Urinary bladder (tissue), 4 donors: ENCODE data around the gene PIN1. TPM values are rescaled to one million over a fixed set of nuclear protein-coding genes. Genes with fewer than 3 reads are reported as not detected.

Source experiments
- DNase-seq: peaks from one replicate; pipeline ENCODE4 v3.0.0-alpha.2; 2015; ENCODE audit errors: extremely low spot score
- H3K27ac ChIP-seq: one replicate; pipeline ENCODE4 v1.5.1; 2013; ENCODE audit warnings: low read depth, mild to moderate bottlenecking, moderate library complexity
- H3K36me3 ChIP-seq: one replicate; pipeline ENCODE4 v1.6.1; 2013; ENCODE audit warnings: mild to moderate bottlenecking, moderate library complexity; ENCODE audit not compliant: insufficient read depth
- H3K4me1 ChIP-seq: one replicate; pipeline ENCODE4 v1.6.1; 2013; ENCODE audit warnings: mild to moderate bottlenecking, moderate library complexity; ENCODE audit not compliant: insufficient read depth
- H3K4me3 ChIP-seq: one replicate; pipeline ENCODE4 v1.5.1; 2013; ENCODE audit warnings: low read depth, low read length
- WGBS: extraction: QIAGEN DNeasy Blood & Tissue Kit; methylation state at CpG from one replicate; pipeline ENCODE4 v1.1.7; 2013; 5-methylcytosine and 5-hydroxymethylcytosine counted together
- polyA plus RNA-seq: library from polyadenylated mRNA; stranded (reverse); fragments of 200-250 nt; gene quantifications from one replicate; pipeline ENCODE4 v1.2.3, GENCODE V29; 2013
- total RNA-seq: library from RNA; depleted of rRNA; stranded (reverse); fragments of >200 nt; gene quantifications from one replicate; pipeline ENCODE4 v1.2.3, GENCODE V29; 2014
- donor health status: healthy with polysubstance abuse.
- donor health status: healthy.

The PIN1 gene
- total and polyA plus RNA-seq, 2 donors: 42.3 to 160 TPM

DNA sequence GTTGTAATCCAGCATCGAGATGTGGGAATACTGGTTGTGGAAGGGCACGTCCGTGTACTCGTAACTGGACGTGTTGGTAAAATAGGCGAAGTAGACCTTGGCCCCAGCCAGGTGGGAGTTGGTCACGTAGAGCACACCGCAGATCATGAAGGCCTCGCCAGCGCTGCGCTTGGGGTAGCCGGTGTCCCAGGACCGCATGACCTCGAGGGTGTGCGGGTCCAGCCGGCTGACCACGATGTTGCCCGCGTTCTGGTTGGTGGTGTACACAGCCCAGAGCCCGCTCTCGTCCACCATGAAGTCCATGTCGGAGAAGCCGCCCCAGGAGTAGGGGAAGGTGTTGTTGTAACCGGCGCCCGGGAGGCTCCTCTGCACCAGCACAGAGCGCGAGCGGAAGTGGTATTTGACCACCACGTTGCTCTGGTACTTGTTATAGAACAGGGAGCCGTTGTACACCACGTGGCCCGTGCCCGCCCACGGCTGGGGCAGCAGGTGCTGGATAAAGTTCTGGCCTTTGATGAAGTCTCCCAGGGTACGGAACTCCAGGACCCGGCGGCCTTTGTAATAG, 19.2 kb downstream of the PIN1 start:
- no peak overlapping the region for H3K27ac ChIP-seq
- H3K4me1 ChIP-seq: no peaks in the 10 kb centered on the region
- WGBS: 96% methylated on average over 38 of the region's 38 CpGs
- H3K36me3 ChIP-seq: no peaks in the 10 kb centered on the region
- H3K4me3 ChIP-seq: no peak overlapping the region
- no peak for DNase-seq

DNA sequence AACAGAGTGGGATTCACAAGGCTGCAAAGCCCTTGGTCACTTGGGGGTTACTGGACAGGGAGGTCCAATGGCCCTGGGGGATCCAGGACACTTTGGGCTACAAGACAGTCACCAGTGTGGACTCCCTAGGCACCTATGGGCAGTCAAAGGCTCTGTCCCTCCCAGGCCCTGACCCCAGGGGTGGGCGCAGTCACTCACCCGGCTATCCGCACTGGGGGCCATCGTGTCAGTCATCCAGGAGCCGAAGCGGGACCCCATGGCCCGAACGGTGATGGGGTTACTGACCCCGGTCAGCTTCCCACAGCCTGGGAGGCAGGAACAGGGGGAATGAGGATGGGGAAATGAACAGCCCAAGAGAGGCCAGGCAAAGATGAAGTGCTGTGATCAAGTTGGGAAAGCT, 21.5 kb downstream of the PIN1 start:
- Histone ChIP-seq H3K36me3 (no peaks in the 10 kb centered on the region), H3K4me3 (no peak overlapping the region), H3K27ac (no peak overlapping the region), H3K4me1 (no peaks in the 10 kb centered on the region)
- WGBS: 96% methylated on average over 9 of the region's 9 CpGs
- DNase-seq: no peak

DNA sequence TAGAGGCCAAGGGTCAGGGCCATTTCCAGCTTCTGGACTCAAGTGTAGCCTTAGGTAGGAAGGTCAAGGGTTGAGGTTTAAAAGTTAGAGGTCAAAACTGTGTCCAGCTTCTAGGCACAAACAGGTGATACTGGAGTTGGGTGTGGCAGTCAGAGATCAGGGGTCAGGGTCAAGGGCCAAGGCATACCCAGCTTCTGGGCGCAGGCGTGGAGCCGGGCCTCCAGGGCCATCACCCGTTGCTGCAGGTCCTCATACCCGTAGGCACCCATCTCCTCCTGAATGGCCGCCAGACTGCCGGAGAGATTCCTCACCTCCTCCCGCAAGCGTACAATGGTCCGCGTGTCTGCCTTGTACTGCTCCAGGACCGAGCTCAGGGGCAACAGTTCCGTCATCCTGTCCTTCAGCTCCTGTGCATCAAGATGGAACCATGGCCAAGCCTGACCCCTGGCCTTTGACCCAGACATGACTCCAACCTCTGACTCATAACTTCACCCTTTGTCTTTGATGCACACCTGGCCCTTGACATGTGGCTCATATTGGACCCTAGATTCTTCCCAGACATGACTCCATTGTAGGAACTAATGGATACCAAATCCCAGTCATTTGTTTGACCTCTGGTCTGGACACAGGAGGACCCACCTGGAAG, 22.1 kb downstream of the PIN1 start:
- Histone ChIP-seq H3K4me1 (no peaks in the 10 kb centered on the region), H3K27ac (no peak overlapping the region), H3K4me3 (no peak overlapping the region), H3K36me3 (no peaks in the 10 kb centered on the region)
- DNase-seq: no peak
- WGBS: 96% methylated on average over 13 of the region's 13 CpGs

DNA sequence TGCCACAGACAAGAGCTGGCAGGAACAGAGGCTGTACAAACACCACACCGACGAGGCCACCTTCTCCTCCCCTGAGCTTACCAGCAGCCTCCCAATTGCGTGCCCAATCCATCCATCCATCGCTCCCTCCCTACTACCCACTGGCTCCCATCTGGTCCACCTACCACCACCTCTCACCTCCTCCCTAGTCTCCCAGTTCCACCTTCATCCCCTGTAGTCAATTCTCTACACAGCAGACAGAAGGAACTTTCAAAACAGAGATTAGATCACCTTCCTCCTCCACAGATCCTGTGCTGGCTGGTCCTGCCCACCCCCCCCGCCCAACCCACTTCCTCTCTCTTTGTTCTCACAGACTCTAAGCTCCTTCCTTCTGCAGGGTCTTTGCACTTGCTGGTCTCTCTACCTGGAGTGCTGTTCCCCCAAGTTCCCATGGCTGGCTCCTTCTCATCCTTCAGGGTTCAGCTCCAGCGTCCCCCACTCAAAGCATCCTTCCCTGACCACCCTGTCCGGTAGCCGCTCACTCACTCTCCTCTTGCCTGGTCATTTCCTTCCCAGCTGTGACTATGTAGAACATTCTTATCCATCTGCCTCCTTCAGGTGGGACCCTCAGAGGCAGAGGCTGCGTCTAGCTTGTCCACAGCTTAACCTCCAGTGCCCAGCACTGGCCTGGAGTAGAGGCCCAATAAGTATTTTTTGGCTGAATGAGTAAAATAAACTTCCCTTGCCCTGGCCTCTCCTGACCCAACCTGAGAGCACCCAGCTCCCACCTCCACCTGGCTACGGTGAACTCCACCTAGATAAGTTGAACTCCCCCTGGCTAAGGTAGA, 23.0 kb downstream of the PIN1 start:
- no peak overlapping the region for H3K27ac ChIP-seq
- H3K4me1 ChIP-seq: no peaks in the 10 kb centered on the region
- no peak overlapping the region for H3K4me3 ChIP-seq
- no peak for DNase-seq
- WGBS: 86% methylated on average over 10 of the region's 10 CpGs
- no peaks in the 10 kb centered on the region for H3K36me3 ChIP-seq

DNA sequence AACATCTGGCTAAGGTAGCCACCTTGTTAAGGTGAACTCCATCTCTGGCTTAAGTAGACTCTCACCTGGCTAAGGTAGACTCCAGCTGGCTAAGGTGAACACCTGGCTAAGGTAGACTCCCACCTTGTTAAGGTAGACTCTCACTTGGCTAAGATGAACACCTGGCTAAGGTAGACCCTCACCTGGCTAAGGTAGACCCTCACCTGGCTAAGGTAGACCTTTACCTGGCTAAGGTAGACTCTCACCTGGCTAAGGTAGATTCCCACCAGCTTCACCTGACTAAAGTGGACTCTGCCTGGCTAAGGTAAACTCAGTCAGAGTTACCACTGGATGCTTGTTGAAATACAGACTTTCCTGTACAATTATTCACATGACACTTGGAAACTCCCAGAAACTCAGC, 23.6 kb downstream of the PIN1 start:
- no peak for DNase-seq
- Histone ChIP-seq H3K4me1 (peaks cover 1% of the 10 kb centered on the region), H3K4me3 (no peak overlapping the region), H3K36me3 (no peaks in the 10 kb centered on the region), H3K27ac (no peak overlapping the region)

DNA sequence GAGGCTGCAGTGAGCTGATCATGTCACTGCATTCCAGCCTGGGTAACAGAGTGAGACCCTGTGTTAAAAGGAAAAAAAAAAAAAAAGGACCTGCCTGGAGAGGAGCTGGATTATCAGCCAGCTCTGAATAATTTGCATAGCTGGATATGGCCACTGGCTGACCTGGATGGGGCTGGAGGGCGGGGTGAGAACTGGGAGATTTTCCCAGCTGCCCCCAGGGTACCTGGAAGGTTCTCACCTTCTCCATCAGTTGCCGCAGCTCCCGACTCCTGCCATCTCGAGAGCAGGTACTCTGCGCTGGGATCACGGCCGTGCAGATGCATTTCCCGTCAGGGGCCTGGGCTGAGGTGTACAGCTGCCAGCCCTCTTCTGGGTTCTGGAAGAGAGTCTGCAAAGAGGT, 25.3 kb downstream of the PIN1 start:
- Histone ChIP-seq H3K36me3 (no peaks in the 10 kb centered on the region), H3K4me3 (no peak overlapping the region)
- 88% methylated on average over 8 of the region's 8 CpGs for WGBS

DNA sequence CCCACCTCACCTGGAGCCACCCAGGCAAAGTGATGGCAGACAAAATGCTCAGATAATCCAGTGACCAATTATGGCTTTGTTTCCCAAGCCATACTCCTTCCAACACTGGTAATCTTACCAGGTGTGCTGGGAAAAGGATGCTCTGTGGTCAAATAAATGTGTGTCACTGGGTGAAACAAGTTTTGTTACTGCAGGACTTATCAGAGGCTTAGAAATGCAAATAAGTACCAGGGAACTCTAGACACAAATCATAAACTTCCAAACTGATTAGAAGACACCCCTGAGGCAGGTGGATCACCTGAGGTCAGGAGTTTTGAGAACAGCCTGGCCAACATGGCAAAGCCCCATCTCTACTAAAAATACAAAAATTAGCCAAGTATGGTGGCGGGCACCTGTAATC, 26.4 kb downstream of the PIN1 start:
- Histone ChIP-seq H3K27ac (no peak overlapping the region), H3K36me3 (no peaks in the 10 kb centered on the region), H3K4me3 (no peak overlapping the region), H3K4me1 (peaks cover 1% of the 10 kb centered on the region)
- 97% methylated on average over 1 of the region's 1 CpG for WGBS
- no peak for DNase-seq

More for the DNA sequence above, 25.3 kb downstream of the PIN1 start:
- no peak for DNase-seq
- no peak overlapping the region for H3K27ac ChIP-seq
- H3K4me1 ChIP-seq: peaks cover 1% of the 10 kb centered on the region

DNA sequence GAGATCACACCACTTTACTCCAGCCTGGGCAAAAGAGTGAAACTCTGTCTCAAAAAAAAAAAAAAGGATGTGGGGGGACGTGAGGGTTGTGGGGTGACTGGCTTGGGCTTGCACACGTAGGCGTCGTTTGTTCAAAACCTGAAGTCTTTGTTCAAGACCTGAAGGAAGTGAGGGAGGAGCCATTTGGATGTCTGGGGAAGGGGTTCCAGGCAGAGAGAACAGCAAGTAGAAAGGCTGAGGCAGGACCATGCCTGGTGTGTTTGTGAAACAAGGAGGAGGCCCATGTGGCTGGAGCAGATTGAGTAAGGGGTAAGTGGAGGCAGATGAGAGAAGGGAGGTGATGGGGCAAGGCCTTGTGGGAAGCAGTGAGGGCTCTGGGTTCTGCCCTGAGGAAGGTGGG, 27.8 kb downstream of the PIN1 start:
- no peak for DNase-seq
- Histone ChIP-seq H3K27ac (no peak overlapping the region), H3K36me3 (no peaks in the 10 kb centered on the region), H3K4me1 (peaks cover 1% of the 10 kb centered on the region), H3K4me3 (no peak overlapping the region)
- 77% methylated on average over 4 of the region's 4 CpGs for whole genome bisulfite sequencing

DNA sequence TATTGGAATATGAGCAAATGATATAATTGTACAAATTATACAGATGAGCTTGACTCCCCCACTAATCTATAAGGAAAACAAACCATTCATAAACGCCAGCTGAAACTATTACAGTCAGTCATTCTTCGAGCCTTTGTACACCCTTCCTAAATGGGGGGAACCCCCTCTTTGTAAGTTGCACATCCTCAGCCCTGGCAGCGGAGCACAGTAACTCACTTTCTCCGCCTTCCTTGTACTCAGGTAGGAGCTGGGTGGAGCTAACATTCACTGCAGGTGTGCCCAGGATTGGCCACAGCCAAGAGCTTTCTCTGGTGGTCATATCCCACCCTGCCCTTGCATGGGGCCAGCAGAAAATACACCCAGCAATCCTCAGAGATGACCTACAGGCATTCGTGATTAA, 28.6 kb downstream of the PIN1 start:
- H3K36me3 ChIP-seq: no peaks in the 10 kb centered on the region
- 84% methylated on average over 5 of the region's 5 CpGs for WGBS

DNA sequence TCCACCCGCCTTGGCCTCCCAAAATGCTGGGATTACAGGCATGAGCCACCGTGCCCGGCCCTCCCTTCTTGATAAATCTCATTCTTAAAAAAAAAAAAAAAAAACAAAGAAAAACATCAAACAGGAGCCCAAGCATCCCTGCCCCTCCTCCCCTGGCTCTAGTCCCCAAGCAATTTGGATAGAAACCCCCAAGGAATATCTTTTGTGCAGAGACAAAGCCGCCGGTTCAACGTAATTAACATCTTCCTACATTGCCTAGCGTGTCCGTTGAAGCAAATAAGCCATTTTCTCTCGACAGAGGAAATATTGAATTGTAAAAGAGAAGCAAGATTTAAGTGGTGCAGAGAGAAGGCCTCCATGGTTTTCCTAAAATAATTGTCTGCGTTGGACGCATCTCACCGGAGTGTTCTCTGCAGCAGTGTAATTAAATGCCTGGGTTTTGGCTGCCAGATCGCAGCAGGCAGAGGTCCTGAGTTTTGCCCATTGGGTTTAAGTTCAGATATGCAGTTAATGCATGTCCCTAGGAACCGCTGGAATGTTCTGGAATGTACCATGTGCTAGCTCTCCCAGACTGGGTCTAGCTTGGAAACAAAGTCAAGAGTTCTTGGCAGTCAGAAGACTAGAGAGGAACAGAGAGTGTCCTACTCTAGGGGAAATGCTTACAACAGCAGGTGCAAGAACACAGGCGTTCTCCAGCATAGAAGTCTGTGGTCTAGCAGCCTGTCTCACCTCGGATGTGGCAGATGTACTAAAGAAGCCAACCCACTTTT, 30.8 kb downstream of the PIN1 start:
- Histone ChIP-seq H3K27ac (no peak overlapping the region), H3K4me3 (no peak overlapping the region), H3K4me1 (peaks cover 1% of the 10 kb centered on the region), H3K36me3 (no peaks in the 10 kb centered on the region)
- DNase-seq: no peak
- WGBS: 77% methylated on average over 16 of the region's 16 CpGs

More for the DNA sequence above, 28.6 kb downstream of the PIN1 start:
- H3K27ac ChIP-seq: no peak overlapping the region
- H3K4me3 ChIP-seq: no peak overlapping the region
- H3K4me1 ChIP-seq: peaks cover 1% of the 10 kb centered on the region
- DNase-seq: no peak

DNA sequence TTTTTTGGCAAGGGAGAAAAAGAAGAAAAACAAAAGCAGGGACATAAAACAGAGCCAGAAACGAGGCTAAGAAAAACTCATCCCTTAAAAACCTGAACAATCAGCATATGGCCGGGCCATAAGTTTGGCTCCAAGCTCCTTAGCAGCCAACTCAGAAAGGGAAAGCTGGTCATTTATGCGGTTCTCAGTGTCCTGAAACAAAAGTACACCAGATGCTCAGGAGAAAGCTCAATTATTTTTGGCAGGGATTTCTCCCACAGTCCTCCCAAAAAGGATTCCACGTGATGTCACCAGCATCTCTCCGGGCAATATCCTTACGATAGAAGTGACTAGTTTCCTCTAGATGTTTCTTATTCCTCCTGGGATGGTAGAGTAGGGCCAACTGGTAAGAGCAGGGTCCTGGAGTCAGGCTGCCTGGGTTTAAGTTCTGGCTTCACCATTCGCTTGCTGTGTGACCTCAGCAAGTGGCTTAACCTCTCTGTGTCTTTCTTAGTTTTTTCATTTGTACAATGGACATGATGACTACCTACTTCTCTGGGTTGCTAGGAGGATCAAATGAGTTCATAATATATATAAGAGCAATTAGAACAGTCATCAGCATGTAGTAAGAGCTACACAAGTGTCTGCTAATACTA, 34.0 kb downstream of the PIN1 start:
- WGBS: 68% methylated on average over 7 of the region's 7 CpGs
- Histone ChIP-seq H3K4me1 (no peaks in the 10 kb centered on the region), H3K36me3 (no peaks in the 10 kb centered on the region), H3K27ac (no peak overlapping the region), H3K4me3 (no peak overlapping the region)
- no peak for DNase-seq

DNA sequence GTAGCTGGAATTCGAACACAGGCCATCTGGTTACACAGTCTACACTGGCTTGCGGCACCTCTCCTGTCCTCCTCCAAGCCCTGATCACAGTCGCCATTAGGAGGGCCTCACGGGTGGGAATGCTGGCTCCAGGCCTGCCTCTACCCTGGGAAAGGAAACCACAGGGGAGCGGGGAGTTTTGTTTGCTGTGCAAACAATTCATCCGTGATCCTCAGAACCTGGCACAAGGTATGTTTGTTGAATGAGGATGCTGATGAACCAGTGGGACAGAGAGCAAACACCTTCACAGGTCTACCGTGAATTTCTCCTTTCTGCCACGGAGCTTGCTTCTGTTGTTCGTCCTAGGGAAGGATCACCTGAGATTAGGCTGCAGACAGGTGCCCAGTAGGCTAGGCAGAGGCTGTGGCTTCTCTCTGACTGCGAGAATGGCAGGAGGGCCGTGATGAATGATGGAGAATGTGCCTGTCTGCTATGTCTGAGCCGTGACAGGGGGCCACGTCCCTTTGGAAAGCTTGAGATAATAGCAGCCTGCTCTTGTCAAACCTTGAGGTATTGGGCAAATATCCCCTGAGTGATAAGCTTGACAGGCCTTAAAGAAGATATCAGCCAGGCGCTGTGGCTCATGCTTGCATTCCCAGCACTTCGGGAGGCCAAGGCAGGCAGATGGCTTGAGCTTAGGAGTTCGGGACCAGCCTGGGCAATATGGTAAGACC, 36.7 kb downstream of the PIN1 start:
- Histone ChIP-seq H3K27ac (no peak overlapping the region), H3K36me3 (no peaks in the 10 kb centered on the region), H3K4me3 (no peak overlapping the region), H3K4me1 (no peaks in the 10 kb centered on the region)
- DNase-seq: no peak
- 72% methylated on average over 16 of the region's 16 CpGs for WGBS
